NCI-H82 treated with DMSO at 0.1 percent for 48 hours (cell line): ENCODE results near the gene ERC1.
A peak's percentile ranks its signal among the peaks of the same experiment; 100 is the strongest.
"Not testable (repeated sequence)": the region's sequence is repeated elsewhere in the genome, so short reads cannot be mapped to it uniquely, and the experiment has no call there.

Experiments
- DNase-seq: peaks from one replicate; lab custom pipeline; 2025; ENCODE audit not compliant: unreplicated experiment; lab: John Stamatoyannopoulos, UW

ERC1 gene

GRCh38 chr12:1069846-1070245, 78.8 kb downstream of the ERC1 start:
- DNase-seq, result no peak

GRCh38 chr12:1071182-1071581, 80.2 kb downstream of the ERC1 start:
- DNase-seq, result no peak

- no peak for DNase-seq
These were observed 82.6 kb downstream of the ERC1 start for GRCh38 chr12:1073652-1074051.

- DNase-seq, result no peak
These were observed 86.2 kb downstream of the ERC1 start for GRCh38 chr12:1077036-1077803.

GRCh38 chr12:1078002-1078401, 87.0 kb downstream of the ERC1 start:
- no peak for DNase-seq

- no peak for DNase-seq
These were observed 89.6 kb downstream of the ERC1 start for GRCh38 chr12:1080520-1081223.

GRCh38 chr12:1083151-1083888, 92.3 kb downstream of the ERC1 start:
- no peak for DNase-seq

- DNase-seq, result no peak
These were observed 92.9 kb downstream of the ERC1 start for GRCh38 chr12:1083889-1084262.

- no peak for DNase-seq
These were observed 100.3 kb downstream of the ERC1 start for GRCh38 chr12:1091350-1091749.

GRCh38 chr12:1093166-1093751, 102.2 kb downstream of the ERC1 start:
- peak; percentile 43 for DNase-seq

GRCh38 chr12:1094714-1095113, 103.7 kb downstream of the ERC1 start:
- no peak for DNase-seq

- DNase-seq, result no peak
These were observed 108.1 kb downstream of the ERC1 start for GRCh38 chr12:1099158-1099557.

GRCh38 chr12:1099618-1100017, 108.6 kb downstream of the ERC1 start:
- DNase-seq, result not testable (repeated sequence)

GRCh38 chr12:1102115-1102514, 111.1 kb downstream of the ERC1 start:
- no peak for DNase-seq

- no peak for DNase-seq
These were observed 111.9 kb downstream of the ERC1 start for GRCh38 chr12:1102791-1103450.

- DNase-seq, result no peak
These were observed 112.6 kb downstream of the ERC1 start for GRCh38 chr12:1103632-1104031.

GRCh38 chr12:1104088-1104800, 113.2 kb downstream of the ERC1 start:
- no peak for DNase-seq

- DNase-seq, result no peak
These were observed 116.6 kb downstream of the ERC1 start for GRCh38 chr12:1107669-1108068.

GRCh38 chr12:1108276-1108675, 117.3 kb downstream of the ERC1 start:
- no peak for DNase-seq

- no peak for DNase-seq
These were observed 124.6 kb downstream of the ERC1 start for GRCh38 chr12:1115484-1116231.
